Measurements from ENCODE around the gene RRP12. TPM values are rescaled to one million over a fixed set of nuclear protein-coding genes. Genes with fewer than 3 reads are reported as not detected.

The RRP12 gene
- total RNA-seq, 1 donor from 2014 or later: 62.6 TPM

- intact Hi-C loops (cut with micrococcal nuclease): no loop called here
- Mint-ChIP-seq H3K4me1 (no peaks in the 10 kb centered on the region), H3K36me3 (ENCODE audit: low read depth) (peaks cover 63% of the 10 kb centered on the region), H3K27me3 (no peaks in the 10 kb centered on the region), H3K4me3 (no peak overlapping the region), H3K9me3 (no peaks in the 10 kb centered on the region), H3K27ac (no peak overlapping the region)
- DNase-seq (no peak), ATAC-seq (ENCODE audit: low read depth) (no peak)
- CTCF ChIA-PET: interaction anchor here (1.1 to 1.7 kb wide), 2 partner anchors 44 to 78 kb away, joined by 3 to 6 read pairs; partner anchors contain the start of gene RRP12
- POLR2A ChIA-PET: no interaction called here
- TF ChIP-seq CTCF (IDR thresholded peaks at IDR 0.05): no peak
Observed at GRCh38 chr10:97356918-97357317, 44.2 kb downstream of the RRP12 start.

GRCh38 chr10:97356318-97356914, 44.7 kb downstream of the RRP12 start:
- ATAC-seq (ENCODE audit: low read depth): no peak
- H3K9me3 Mint-ChIP-seq: no peaks in the 10 kb centered on the region
- TF ChIP-seq CTCF (IDR thresholded peaks at IDR 0.05): no peak
- H3K27me3 Mint-ChIP-seq: no peaks in the 10 kb centered on the region
- no peak for DNase-seq
- H3K4me1 Mint-ChIP-seq: no peaks in the 10 kb centered on the region
- POLR2A ChIA-PET: interaction anchor here (1.0 kb wide), 1 partner anchor 36 kb away, joined by 3 read pairs; no protein-coding TSS in a partner anchor
- no peak overlapping the region for H3K4me3 Mint-ChIP-seq
- no peak overlapping the region for H3K27ac Mint-ChIP-seq
- CTCF ChIA-PET: interaction anchor here (1.7 kb wide), 1 partner anchor 77 kb away, joined by 6 read pairs; no protein-coding TSS in a partner anchor
- intact Hi-C loops (cut with micrococcal nuclease): no loop called here
- H3K36me3 Mint-ChIP-seq (ENCODE audit: low read depth): peaks cover 63% of the 10 kb centered on the region

- Mint-ChIP-seq H3K27me3 (no peaks in the 10 kb centered on the region), H3K4me3 (no peak overlapping the region), H3K9me3 (no peaks in the 10 kb centered on the region), H3K36me3 (ENCODE audit: low read depth) (peaks cover 58% of the 10 kb centered on the region), H3K27ac (no peak overlapping the region), H3K4me1 (no peaks in the 10 kb centered on the region)
- ChIA-PET CTCF (interaction anchor here (1.7 kb wide), 1 partner anchor 77 kb away, joined by 6 read pairs; no protein-coding TSS in a partner anchor), POLR2A (interaction anchor here (1.0 kb wide), 1 partner anchor 35 kb away, joined by 3 read pairs; no protein-coding TSS in a partner anchor)
- DNase-seq (no peak), ATAC-seq (ENCODE audit: low read depth) (no peak)
- intact Hi-C loops (cut with micrococcal nuclease): loop anchor here (2.0 kb wide), 1 partner anchor 77 kb away; no protein-coding TSS in a partner anchor
- no peak for TF ChIP-seq CTCF (IDR thresholded peaks at IDR 0.05)
Observed at GRCh38 chr10:97355571-97355975, 45.6 kb downstream of the RRP12 start.

GRCh38 chr10:97353945-97354344, 47.2 kb downstream of the RRP12 start:
- Mint-ChIP-seq H3K4me3 (no peak overlapping the region), H3K36me3 (ENCODE audit: low read depth) (peaks cover 45% of the 10 kb centered on the region), H3K27me3 (no peaks in the 10 kb centered on the region), H3K27ac (no peak overlapping the region), H3K9me3 (no peaks in the 10 kb centered on the region), H3K4me1 (no peaks in the 10 kb centered on the region)
- intact Hi-C loops (cut with micrococcal nuclease): loop anchor here (2.0 kb wide), 1 partner anchor 75 kb away; no protein-coding TSS in a partner anchor
- TF ChIP-seq CTCF (IDR thresholded peaks at IDR 0.05): no peak
- CTCF ChIA-PET: no interaction called here
- ATAC-seq (ENCODE audit: low read depth) (no peak), DNase-seq (no peak)
- POLR2A ChIA-PET: no interaction called here

- intact Hi-C loops (cut with micrococcal nuclease): no loop called here
- no peak overlapping the region for H3K27ac Mint-ChIP-seq
- no peak for TF ChIP-seq CTCF (IDR thresholded peaks at IDR 0.05)
- CTCF ChIA-PET: no interaction called here
- peaks cover 14% of the 10 kb centered on the region for H3K36me3 Mint-ChIP-seq (ENCODE audit: low read depth)
- no peaks in the 10 kb centered on the region for H3K4me1 Mint-ChIP-seq
- no peak overlapping the region for H3K4me3 Mint-ChIP-seq
- POLR2A ChIA-PET: interaction anchor here (0.7 kb wide), 1 partner anchor 32 kb away, joined by 3 read pairs; no protein-coding TSS in a partner anchor
- DNase-seq: no peak
- no peak for ATAC-seq (ENCODE audit: low read depth)
- no peaks in the 10 kb centered on the region for H3K27me3 Mint-ChIP-seq
- no peaks in the 10 kb centered on the region for H3K9me3 Mint-ChIP-seq
Observed at GRCh38 chr10:97349752-97350513, 51.2 kb downstream of the RRP12 start.

Data from activated B cell treated with CpG ODN at 0.5 μM for 24 hours (primary cell).